Pancreas (tissue), 10 donors: ENCODE results near the gene ELL. TPM values are rescaled to one million over a fixed set of nuclear protein-coding genes. Genes with fewer than 3 reads are reported as not detected.

ENCODE experiments used
- ATAC-seq, 4 donors: fragments of 200-7000 bp; cut with Tn5 transposase; one replicate each; pipeline versions ENCODE4 v1.8.0 to v1.9.1; 2020; ENCODE audit warnings: mild to moderate bottlenecking in 4 of 4, moderate library complexity in 4 of 4
- DNase-seq, 6 donors: peaks; one replicate each; pipeline ENCODE4 v3.0.0-alpha.2; 2020
- FAIRE-seq: peaks from 2 replicates; lab custom pipeline; 2012; peaks lifted over from hg19 to GRCh38; lab: Jason Lieb, UNC
- H3K27ac ChIP-seq, 4 donors: fragments of 200-600 bp; sonication (generic); 1 replicate in 3 of 4; 2 replicates in 1 of 4; pipeline versions ENCODE4 v1.5.0 to v1.8.0; 2020
- H3K27me3 ChIP-seq, 4 donors: fragments of 200-600 bp; one replicate each; pipeline ENCODE4 v1.8.0; 2021
- H3K36me3 ChIP-seq, 3 donors: fragments of 200-600 bp; sonication (generic) in 1 of 3; one replicate each; pipeline versions ENCODE4 v1.5.0 to v1.8.0; 2020 to 2021
- H3K4me1 ChIP-seq, 3 donors: fragments of 200-600 bp; one replicate each; pipeline ENCODE4 v1.8.0; 2021
- H3K4me3 ChIP-seq, 4 donors: fragments of 200-600 bp; sonication (generic) in 2 of 4; one replicate each; pipeline versions ENCODE4 v1.5.0 to v1.8.0; 2020 to 2021
- H3K9me3 ChIP-seq, 4 donors: fragments of 200-600 bp; one replicate each; pipeline ENCODE4 v1.8.0; 2021
- WGBS, 2 donors: extraction: QIAGEN DNeasy Blood & Tissue Kit; methylation state at CpG; one replicate each; pipeline ENCODE4 v1.1.7; 2013; 5-methylcytosine and 5-hydroxymethylcytosine counted together
- intact Hi-C, 3 donors: fragments of 100-400 bp; cut with DNase I; formaldehyde crosslinking; loops; one replicate each; pipeline versions ENCODE4 v1.11.1 to v1.14.2; 2022
- polyA plus RNA-seq, 2 donors: library from polyadenylated mRNA; stranded (reverse); fragments of 200-250 nt; gene quantifications; one replicate each; pipeline ENCODE4 v1.2.3, GENCODE V29; 2013
- total RNA-seq, 6 donors: library from RNA; stranded (reverse); fragmentation: NEBNext Ultra II Directional in 4 of 6; extraction: Animal tissue kit (Norgen Biotek cat#: 25700) in 4 of 6; gene quantifications; one replicate each; pipeline versions ENCODE4 v1.2.1 to v1.2.4, GENCODE V29; 2021 to 2023
- TF ChIP-seq, protein P1 (sequence below), 4 donors: fragments of 200-600 bp; sonication (generic) in 3 of 4; IDR thresholded peaks; one replicate each; pipeline versions ENCODE4 v1.5.0 to v1.8.0; 2021; ENCODE audit warnings: antibody characterized with exemption in 4 of 4
- donor health status: healthy with polysubstance abuse.
- donor health status: DM: no; HTN: no; CAD: no; lungs with moderate emphysema.
- donor health status: DM: no; HTN: no; CAD: no.
- donor health status: control.
- donor health status: control.
- donor health status: Bipolar disorder and iron deficiency.
- donor health status: DM: yes; HTN: yes; CAD: no.
- donor health status: DM: no; HTN: no; CAD: no.
- donor health status: DM: no; HTN: no; CAD: no.
- donor health status: DM: yes; HTN: yes; CAD: no.

ELL gene
- total and polyA plus RNA-seq, 8 donors, result 5.8 to 13.4 (median 9.8) TPM

DNA sequence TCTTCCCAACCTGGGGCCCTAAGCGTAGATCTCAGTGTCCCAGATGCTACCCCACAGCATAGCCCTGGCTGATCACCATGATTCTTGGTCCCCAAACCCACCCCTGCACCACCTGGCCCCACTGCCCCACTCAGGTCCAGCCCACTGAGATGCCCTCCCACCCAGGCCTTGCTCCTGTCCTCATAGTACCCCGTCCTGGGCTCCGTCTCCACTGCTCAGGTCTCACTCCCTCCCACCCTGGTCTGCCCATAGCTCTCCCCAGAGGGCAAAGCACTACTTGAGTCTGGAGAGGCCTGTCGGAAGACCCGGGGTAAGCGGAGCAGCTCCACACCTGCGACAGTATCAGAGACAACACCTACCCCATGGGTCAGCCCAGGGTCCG lies 48.2 kb downstream of the ELL start:
- FAIRE-seq, result no peak

DNA sequence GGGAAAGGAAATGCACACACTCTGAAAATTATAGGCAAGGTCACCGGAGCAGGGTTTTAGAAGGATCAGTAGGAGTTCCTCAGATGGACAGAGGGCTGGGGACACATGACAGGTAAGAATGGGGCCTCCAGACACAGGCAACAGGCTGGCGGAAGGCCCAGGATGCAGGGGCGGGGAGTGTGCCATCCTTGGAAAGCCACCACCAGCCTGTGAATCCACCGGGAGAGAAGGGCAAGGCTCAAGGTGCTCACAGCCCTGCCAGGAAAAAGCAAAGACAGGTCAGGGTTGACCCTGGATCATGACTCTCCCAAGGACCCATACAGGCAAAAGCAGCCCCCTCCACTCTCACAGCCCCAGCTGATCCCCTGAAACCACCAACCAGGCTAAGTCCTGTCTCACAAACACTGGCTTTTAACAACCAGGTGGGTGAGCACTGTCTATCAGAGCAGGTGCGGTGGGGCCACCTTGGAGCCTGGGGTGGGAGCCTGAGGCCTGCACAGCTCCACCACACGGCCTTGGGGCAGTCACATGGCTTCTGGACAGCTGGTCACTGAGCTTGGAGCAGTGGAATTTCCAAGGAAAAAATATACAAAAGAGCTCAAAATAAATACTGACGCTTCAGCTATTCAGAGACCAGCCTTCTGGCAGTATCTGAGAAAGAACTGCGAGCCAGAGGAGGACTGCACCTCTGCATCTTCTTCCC lies 48.7 kb downstream of the ELL start:
- H3K4me1 ChIP-seq, result peaks cover 0 to 4% (median 4%) of the 10 kb centered on the region in 3 donors
- no peak overlapping the region for H3K27ac ChIP-seq
- no peak overlapping the region for H3K4me3 ChIP-seq
- H3K36me3 ChIP-seq, result no peaks in the 10 kb centered on the region
- no peaks in the 10 kb centered on the region for H3K9me3 ChIP-seq
- no peak for FAIRE-seq
- 70 to 72% methylated on average over 8 of the region's 8 CpGs for WGBS, 2 donors
- ATAC-seq, result no peak
- TF ChIP-seq, protein P1, sequence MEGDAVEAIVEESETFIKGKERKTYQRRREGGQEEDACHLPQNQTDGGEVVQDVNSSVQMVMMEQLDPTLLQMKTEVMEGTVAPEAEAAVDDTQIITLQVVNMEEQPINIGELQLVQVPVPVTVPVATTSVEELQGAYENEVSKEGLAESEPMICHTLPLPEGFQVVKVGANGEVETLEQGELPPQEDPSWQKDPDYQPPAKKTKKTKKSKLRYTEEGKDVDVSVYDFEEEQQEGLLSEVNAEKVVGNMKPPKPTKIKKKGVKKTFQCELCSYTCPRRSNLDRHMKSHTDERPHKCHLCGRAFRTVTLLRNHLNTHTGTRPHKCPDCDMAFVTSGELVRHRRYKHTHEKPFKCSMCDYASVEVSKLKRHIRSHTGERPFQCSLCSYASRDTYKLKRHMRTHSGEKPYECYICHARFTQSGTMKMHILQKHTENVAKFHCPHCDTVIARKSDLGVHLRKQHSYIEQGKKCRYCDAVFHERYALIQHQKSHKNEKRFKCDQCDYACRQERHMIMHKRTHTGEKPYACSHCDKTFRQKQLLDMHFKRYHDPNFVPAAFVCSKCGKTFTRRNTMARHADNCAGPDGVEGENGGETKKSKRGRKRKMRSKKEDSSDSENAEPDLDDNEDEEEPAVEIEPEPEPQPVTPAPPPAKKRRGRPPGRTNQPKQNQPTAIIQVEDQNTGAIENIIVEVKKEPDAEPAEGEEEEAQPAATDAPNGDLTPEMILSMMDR (IDR thresholded peaks at IDR 0.05), result no peak
- intact Hi-C loops, result loop anchor here in 1 of 3 donors (10.0 kb wide), 1 partner anchor 92 kb away; no protein-coding TSS in a partner anchor
- no peak for DNase-seq
- H3K27me3 ChIP-seq, result no peaks in the 10 kb centered on the region

More for the DNA sequence above, 48.2 kb downstream of the ELL start:
- Histone ChIP-seq H3K4me1 (peaks cover 0 to 4% (median 4%) of the 10 kb centered on the region in 3 donors), H3K9me3 (no peaks in the 10 kb centered on the region), H3K4me3 (no peak overlapping the region), H3K27ac (no peak overlapping the region), H3K27me3 (no peaks in the 10 kb centered on the region), H3K36me3 (no peaks in the 10 kb centered on the region)
- WGBS, 2 donors, result 91 to 93% methylated on average over 8 of the region's 8 CpGs
- TF ChIP-seq, protein P1 (IDR thresholded peaks at IDR 0.05), result no peak
- intact Hi-C loops, result loop anchor here in 1 of 3 donors (10.0 kb wide), 1 partner anchor 91 kb away; no protein-coding TSS in a partner anchor
- DNase-seq, result no peak
- no peak for ATAC-seq

DNA sequence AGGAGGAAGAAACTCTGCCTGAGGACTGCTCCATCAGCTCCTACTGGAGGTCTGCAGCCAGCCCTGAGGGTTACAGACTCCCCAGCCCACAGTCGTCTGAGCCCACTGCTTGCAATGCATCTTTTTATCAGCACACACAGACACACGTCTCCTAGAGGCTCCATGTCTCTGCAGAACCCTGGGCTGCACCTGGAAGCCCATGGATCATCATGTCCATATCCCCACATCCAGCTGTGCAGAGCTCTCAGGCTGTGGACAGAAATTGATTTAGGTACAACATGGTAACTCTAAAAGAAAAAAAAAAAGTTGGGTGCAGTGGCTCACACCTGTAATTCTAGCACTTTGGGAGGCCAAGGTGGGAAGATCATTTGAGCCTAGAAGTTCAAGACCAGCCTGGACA lies 51.1 kb downstream of the ELL start:
- H3K36me3 ChIP-seq, result no peaks in the 10 kb centered on the region
- no peak for ATAC-seq
- TF ChIP-seq, protein P1 (IDR thresholded peaks at IDR 0.05), result no peak
- no peaks in the 10 kb centered on the region for H3K9me3 ChIP-seq
- intact Hi-C loops, result loop anchor here in 1 of 3 donors (10.0 kb wide), 1 partner anchor 94 kb away; no protein-coding TSS in a partner anchor
- no peak for DNase-seq
- peaks cover 0 to 10% (median 4%) of the 10 kb centered on the region in 3 donors for H3K4me1 ChIP-seq
- H3K27ac ChIP-seq, result no peak overlapping the region
- 36 to 48% methylated on average over 2 of the region's 2 CpGs for WGBS, 2 donors
- FAIRE-seq, result no peak
- no peaks in the 10 kb centered on the region for H3K27me3 ChIP-seq
- H3K4me3 ChIP-seq, result no peak overlapping the region

DNA sequence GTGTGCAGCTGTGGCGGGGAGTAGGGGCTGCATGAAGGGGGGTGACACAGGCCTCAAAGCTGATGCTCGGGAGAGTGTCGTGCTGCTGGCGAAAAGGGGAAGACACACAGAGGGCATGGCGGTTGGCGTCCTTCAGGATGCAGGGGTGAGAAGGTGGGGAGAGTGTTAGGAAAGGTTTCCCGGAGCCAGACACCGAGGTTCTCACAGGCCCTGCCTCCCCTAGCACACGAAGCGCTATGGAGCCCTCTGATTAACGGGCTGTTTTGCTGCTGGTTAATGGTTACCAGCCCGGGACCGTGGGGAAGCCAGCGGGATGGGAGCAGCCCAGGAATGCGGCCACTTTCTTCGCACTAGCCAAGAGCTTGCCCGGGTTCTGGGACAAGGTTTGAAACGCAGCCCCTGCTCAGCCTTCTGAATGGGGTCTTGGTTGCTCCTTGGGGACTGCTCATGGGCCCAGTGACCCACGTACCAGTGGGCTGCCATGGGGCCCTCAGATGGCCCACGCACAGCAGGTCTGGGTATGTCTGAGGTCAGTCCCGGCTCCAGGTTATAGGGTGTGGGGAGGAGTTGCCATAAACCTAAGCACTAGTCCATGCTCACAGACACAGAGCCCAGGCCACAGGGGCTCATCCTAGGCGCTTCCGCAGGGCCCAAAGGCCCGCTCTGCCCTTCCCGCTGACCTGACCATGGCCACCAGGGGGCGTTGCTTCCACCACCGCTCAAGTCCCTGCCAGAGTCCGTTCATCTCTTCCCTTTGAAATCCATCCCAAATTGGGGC lies 52.6 kb downstream of the ELL start:
- FAIRE-seq (no peak), DNase-seq (peak in 5 of 6 donors; percentile 52 to 87 (median 70)), ATAC-seq (peak; percentile 50 to 61 (median 60))
- TF ChIP-seq, protein P1 (IDR thresholded peaks at IDR 0.05), result peak; percentile 67 to 76 (median 72)
- WGBS, 2 donors, result 45 to 55% methylated on average over 28 of the region's 28 CpGs
- intact Hi-C loops, result loop anchor here in 1 of 3 donors (10.0 kb wide), 1 partner anchor 106 kb away; the partner anchor contains the start of gene UBA52
- Histone ChIP-seq H3K4me3 (no peak overlapping the region), H3K36me3 (no peaks in the 10 kb centered on the region), H3K27ac (peak overlapping the region; percentile 54 to 75 (median 68)), H3K9me3 (no peaks in the 10 kb centered on the region), H3K27me3 (no peaks in the 10 kb centered on the region), H3K4me1 (peaks cover 14 to 19% (median 17%) of the 10 kb centered on the region in 3 donors)
